Measurements from ENCODE around the gene SPAG16. TPM values are rescaled to one million over a fixed set of nuclear protein-coding genes. Genes with fewer than 3 reads are reported as not detected.
"Not testable (repeated sequence)": the region's sequence is repeated elsewhere in the genome, so short reads cannot be mapped to it uniquely, and the experiment has no call there.

SPAG16 gene
- polyA plus RNA-seq, 1 donor, result 15.4 TPM

- DNase-seq, result no peak
Measured at GRCh38 chr2:213710164-213710563, 425.9 kb downstream of the SPAG16 start.

DNA sequence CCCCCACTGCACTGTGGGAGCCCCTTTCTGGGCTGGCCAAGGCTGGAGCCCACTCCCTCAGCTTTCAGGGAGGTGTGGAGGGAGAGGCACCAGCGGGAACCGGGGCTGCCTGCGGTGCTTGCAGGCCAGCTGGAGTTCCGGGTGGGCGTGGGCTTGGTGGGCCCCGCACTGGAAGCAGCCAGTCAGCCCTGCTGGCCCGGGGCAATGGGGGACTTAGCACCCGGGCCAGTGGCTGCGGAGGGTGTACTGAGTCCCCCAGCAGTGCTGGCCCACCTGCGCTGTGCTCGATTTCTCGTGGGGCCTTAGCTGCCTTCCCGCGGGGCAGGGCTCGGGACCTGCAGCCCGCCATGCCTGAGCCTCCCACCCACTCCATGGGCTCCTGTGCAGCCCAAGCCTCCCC is 434.1 kb downstream of the SPAG16 start:
- not testable (repeated sequence) for DNase-seq

DNA sequence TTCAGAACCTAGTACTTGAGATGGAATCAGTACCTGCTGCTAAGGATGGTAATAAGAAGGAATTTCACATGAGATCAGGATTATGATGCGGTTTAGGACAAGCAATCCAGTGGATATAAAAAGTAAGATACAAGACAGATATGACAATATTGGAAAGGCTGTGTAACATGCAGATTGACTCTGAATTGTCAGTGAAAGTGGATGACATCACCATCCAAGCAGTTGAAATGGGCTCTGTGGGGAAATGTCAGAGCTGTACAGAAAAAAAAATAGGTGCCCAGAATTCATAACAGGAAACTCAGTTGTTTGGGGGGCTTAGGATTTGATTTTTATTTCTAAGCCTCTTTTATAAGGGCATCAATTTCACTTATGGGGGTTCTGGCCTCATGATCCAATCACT is 438.3 kb downstream of the SPAG16 start:
- no peak for DNase-seq

DNA sequence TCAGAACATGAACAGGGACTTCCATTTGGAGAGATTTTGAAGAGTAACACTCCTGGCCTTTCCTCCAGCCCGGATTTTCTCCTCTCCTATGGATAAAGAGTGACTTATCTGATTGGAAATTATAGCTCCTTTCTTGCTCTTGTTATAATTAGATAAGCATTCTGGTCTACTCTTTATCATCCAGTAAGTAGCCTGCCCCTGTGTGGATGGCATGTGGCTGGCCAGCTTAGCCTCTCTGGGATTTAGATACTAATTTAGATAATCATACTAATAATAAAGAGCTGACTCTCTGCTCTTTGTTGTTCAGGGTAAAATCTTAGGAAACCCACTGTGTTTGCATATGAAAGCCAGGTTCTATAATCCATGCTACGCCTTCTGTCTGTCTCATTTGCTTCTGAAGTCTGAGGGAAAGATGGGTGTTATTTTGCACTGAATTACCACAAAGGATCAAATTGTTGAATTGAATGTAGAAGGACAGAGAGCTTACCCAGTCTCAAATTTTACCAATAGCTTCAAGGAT is 438.8 kb downstream of the SPAG16 start:
- no peak for DNase-seq

GRCh38 chr2:213723707-213724106 is 439.4 kb downstream of the SPAG16 start:
- no peak for DNase-seq

DNA sequence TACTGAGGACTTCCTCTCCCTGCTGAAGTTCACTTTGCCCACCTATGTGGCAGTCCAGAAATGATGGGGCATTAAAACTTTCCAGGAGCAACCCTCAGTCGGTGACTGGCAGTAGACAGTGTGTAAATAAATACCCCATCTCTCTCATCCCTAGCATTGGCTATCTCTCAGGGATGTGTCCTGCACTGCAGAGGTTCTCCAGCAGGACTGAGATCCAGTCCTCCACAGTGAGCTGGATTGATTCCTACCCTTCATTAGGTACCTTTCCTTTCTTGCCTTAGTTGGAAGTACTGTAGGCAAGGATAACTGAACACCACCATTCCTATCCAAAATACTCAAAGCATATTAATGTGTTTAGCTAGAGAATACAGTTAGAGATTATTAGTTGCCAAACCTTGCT is 441.8 kb downstream of the SPAG16 start:
- no peak for DNase-seq

DNA sequence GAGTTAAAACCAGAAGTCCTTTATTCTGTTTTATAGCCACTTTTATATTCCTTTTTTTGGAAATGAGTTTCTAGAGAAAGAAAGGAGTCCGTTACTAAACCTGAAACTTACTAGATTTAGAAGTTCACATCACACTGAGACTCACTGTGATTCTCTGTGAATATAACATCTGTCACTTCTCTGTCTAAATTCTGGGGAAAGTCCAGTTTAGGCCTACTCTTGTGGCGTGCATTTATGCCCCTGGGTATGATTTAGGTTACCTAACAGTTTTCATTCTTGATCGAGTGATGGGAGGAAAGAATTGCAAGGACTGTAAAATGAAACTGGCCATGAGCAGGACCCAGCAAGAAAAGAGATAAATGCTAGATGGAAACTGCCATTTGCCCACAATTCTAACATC is 449.6 kb downstream of the SPAG16 start:
- DNase-seq, result no peak

DNA sequence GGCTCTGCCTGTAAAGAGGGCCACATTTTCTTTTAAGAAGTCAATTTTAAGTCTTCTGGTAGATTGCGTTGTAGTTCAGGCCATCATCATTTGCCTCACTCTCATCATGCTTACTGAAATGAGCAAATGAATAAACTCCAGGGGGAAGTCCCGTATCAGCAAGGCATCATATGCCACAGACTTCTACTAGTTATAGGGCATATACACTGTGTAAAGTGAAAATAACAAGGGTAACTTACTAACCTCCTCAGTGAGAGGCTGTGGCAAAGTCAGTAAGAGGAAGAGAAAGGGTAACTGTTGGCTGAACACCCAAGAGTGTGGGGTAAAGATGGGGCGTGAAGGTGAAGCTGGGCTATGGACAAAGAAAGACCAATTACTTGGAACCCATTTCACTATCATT is 456.2 kb downstream of the SPAG16 start:
- no peak for DNase-seq

DNA sequence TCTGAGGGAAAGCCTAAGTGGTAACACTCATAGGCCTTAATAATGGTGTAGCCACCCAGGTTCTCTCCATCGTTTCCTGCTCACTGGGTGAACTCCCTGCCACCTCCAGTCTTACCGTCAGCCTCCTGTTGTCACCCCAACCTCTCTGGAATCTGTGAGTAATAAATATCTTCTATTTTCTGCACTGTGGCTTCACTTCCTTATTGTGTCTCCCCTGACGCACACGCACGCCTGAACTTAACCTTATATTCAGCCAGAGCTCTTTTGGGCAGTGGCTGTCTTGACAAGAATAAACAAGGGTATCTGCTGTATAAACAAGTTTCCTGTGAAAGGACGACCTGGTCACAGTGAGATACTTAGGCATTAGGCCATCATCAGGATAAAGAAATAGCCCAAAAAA is 467.2 kb downstream of the SPAG16 start:
- DNase-seq, result no peak

DNA sequence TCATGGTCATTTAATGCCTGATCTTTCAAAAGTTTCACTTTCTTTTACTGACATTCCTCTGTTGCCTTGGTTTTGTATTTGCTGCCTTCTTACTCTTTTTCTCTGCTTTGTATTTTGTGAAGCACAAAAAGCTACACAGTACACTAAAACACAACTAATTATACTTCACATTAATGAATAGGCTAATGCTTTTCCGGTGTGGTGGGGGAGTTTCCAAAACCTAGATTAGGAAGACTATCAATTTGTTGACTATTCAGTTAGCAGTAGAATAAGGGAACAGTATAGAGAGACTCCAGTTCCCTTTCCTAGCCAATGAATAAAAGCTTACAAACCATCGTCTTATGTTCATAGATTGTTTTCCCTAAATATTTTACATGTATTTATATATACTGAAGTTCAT is 468.3 kb downstream of the SPAG16 start:
- DNase-seq, result no peak

DNA sequence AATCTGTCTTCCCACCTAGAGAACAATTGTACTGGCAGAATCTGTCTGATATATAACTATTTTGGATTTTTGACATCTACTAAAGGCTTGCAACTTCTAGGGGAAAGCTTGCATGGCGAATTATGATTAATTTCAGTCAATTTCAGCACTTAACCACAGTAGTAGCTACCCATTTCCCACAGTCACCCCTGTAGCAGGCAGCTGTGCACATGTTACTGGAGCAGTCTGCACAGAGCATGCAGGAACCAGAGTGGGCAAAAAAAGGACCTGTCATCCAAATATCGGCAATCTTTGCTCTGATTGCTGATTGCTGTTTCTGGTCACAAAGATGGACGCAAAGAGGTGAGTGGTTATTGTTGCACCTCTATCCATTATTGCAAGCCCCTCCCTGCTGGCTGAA is 473.3 kb downstream of the SPAG16 start:
- DNase-seq, result no peak

DNA sequence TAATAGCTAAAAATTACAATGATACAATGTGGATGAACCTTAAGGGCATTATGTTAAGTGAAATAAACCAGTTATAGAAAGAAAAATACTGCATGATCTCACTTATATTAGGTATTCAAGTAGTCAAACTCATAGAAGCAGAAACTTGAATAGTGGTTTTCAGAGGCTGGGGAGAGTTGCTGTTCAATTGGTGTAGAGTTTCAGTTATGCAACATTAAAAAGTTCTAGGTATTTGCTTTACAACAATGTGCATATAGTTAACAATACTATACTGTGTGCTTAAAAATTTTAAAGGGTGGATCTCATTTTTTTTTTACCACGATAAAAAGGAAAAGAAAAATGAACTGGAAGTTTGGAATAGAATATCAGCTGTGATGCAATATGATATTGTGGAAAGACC is 479.1 kb downstream of the SPAG16 start:
- no peak for DNase-seq

DNA sequence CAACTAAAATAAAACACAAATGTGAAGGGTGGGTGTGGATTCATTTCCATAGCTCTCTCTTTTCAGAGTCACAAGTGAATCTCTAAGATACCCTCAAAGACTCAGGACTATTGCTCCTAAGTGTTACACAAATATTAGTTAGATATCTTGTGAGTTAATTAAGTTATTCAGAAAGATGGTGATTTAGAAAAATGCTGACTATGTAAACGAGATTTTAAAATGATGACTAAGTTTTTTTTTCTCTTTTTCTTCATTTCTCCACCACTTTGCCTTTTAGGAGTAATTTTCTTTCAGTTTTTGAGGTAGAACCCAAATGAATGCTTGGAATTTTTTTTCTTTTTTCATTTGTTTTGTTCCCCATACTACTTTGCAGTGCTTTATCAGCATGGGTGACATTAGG is 479.7 kb downstream of the SPAG16 start:
- no peak for DNase-seq

GRCh38 chr2:213764849-213765248 is 480.6 kb downstream of the SPAG16 start:
- DNase-seq, result no peak

DNA sequence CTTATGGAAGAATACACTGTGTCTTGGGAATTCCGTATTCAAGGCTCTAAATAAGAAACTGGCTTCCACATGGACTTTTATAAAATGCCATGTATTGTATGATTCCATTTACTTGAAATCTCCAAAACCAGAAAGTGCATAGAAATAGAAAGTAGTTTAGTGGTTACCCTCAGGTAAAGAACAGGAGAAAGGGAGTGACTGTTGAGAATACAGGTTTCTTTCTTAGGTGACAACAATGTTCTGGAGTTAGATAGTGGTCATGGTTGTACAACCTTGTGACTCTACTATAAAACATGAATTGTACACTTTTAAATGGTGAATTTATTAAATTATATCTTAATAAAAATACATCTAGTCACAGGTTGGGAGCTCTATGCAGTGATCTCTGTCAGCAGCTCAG is 481.8 kb downstream of the SPAG16 start:
- DNase-seq, result no peak

- DNase-seq, result no peak
Measured at GRCh38 chr2:213766465-213766901, 482.2 kb downstream of the SPAG16 start.

GRCh38 chr2:213787869-213788268 is 503.6 kb downstream of the SPAG16 start:
- DNase-seq, result no peak

DNA sequence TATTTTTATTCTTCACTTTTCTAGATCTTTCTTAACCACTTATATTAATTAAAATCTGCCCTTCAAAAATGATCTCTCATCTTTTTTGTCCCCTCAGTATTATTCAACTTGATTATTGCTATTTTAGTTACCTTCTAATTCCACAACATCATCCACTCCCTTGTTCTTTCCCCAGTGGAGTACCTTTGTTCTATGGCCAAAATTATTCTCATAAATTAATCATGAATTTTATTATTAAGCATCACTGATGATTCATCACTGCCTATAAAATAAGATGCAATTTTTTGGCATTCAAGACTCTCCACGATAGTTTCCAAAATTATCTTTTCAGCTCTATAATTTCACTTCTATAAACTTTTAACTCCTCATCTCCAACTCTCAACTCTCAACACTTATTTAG is 505.7 kb downstream of the SPAG16 start:
- DNase-seq, result no peak

- no peak for DNase-seq
Measured at GRCh38 chr2:213792045-213792444, 507.8 kb downstream of the SPAG16 start.

- no peak for DNase-seq
Measured at GRCh38 chr2:213806125-213806726, 522.0 kb downstream of the SPAG16 start.

DNA sequence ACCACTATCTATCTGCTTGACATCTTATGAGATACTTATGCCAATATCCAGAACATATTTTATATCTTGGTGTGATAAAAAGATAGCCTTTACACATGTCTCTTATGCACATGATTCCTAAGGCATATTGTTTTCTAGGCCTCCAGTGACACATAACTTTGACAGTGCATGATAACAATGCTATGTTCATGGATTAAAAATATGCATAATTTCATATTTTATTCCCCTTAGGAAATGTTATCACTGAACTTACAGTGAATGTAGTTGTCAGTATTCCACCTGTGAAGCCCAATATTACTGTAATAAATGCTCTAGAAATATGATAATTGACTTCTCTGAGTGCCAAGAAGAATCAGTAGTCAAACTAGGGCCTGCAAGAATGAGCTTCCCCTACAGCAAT is 532.3 kb downstream of the SPAG16 start:
- no peak for DNase-seq

GRCh38 chr2:213818436-213818835 is 534.2 kb downstream of the SPAG16 start:
- DNase-seq, result no peak

DNA sequence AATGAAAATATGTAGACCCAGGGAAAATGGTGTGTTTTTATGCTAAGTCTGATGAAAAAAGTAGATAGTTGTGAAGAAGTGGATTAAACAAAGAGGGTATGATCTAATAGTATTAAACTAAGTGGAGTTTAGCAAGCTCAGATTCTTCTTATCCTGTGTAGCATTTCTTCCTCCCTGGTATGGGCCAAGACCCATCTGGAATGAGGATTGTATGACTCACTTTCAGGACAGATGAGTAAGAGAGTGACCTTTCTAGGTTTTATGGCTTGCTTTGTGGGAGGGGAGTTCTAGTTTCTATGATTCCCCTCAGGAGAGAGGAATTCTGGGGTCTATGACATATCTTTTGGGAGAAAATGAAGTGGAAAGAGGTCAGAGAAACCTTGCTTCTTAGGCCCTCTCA is 550.1 kb downstream of the SPAG16 start:
- no peak for DNase-seq

DNA sequence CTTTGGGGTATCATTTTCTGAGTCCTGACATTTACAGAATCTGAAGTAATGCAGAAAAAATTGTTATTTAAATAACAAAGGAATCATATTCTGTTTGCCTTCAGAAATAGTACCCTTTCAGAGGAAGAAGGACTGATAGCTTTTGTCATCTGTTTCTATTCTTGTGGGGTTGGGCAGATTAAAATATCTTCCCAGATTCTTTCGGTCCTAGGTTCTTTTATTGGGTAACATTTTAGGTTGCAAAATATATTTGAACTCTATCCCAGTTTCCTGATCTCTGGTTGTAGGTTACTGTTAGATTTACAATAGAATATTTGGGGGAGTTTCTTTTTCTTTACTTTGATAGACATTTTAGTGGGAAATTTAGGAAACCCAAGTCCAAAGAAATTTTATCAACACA is 550.5 kb downstream of the SPAG16 start:
- DNase-seq, result no peak

DNA sequence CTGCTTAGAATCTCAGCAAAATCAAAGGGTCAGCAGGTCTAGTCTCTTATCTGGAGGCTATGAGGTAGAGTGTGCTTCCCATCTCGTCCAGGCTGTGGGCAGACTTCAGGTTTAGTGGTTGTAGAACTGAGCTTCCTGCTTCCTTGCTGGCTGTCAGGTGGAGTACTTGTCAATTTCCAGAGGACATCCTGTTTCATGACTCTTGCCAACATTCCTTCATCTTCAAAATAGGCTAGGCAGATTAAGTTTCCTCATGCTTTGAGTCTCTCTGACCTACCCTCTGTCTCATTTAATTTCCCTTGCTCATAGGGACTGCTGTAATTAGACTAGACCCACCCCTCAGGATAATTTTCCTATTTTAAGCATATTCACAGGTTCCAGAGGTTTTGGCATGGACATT is 562.6 kb downstream of the SPAG16 start:
- no peak for DNase-seq
